AG04449 (cell line): ENCODE measurements around the gene BEST2.

ENCODE experiments used
- CTCF ChIA-PET: fragments of 350-600 bp; formaldehyde crosslinking; extraction: SDS; loops from one replicate; lab custom pipeline; 2021; ENCODE audit warnings: antibody characterized with exemption; lab: Yijun Ruan, JAX
- POLR2A ChIA-PET: fragments of 400-600, 350-600 bp; formaldehyde crosslinking; extraction: SDS; loops from one replicate; lab custom pipeline; 2020; ENCODE audit warnings: antibody characterized with exemption, inconsistent platforms; lab: Yijun Ruan, JAX
- DNase-seq: peaks from one replicate; pipeline ENCODE4 v3.0.0-alpha.2; 2010; ENCODE audit warnings: low read depth, low spot score
- H3K4me3 ChIP-seq: 2 replicates; pipeline ENCODE4 v1.5.1; 2011; ENCODE audit warnings: low read depth, mild to moderate bottlenecking, control low read depth, low read length
- TF ChIP-seq, protein P1 (sequence below): IDR thresholded peaks from one replicate; pipeline ENCODE4 v1.5.1; 2011; ENCODE audit warnings: mild to moderate bottlenecking, moderate library complexity, low read length, control low read depth, inconsistent platforms; ENCODE audit not compliant: insufficient read depth; ENCODE audit errors: missing control alignments

Gene BEST2

GRCh38 chr19:12785431-12786031 lies 33.9 kb downstream of the BEST2 start:
- H3K4me3 ChIP-seq: no peak overlapping the region
- ChIA-PET CTCF (interaction anchor here (0.7 to 4.7 kb wide), 4 partner anchors 8 to 25 kb away, joined by 3 to 58 read pairs (median 8); no protein-coding TSS in a partner anchor), POLR2A (no interaction called here)
- DNase-seq: no peak
- TF ChIP-seq, protein P1, sequence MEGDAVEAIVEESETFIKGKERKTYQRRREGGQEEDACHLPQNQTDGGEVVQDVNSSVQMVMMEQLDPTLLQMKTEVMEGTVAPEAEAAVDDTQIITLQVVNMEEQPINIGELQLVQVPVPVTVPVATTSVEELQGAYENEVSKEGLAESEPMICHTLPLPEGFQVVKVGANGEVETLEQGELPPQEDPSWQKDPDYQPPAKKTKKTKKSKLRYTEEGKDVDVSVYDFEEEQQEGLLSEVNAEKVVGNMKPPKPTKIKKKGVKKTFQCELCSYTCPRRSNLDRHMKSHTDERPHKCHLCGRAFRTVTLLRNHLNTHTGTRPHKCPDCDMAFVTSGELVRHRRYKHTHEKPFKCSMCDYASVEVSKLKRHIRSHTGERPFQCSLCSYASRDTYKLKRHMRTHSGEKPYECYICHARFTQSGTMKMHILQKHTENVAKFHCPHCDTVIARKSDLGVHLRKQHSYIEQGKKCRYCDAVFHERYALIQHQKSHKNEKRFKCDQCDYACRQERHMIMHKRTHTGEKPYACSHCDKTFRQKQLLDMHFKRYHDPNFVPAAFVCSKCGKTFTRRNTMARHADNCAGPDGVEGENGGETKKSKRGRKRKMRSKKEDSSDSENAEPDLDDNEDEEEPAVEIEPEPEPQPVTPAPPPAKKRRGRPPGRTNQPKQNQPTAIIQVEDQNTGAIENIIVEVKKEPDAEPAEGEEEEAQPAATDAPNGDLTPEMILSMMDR: no peak

GRCh38 chr19:12786141-12786870 lies 34.7 kb downstream of the BEST2 start:
- POLR2A ChIA-PET: no interaction called here

DNA sequence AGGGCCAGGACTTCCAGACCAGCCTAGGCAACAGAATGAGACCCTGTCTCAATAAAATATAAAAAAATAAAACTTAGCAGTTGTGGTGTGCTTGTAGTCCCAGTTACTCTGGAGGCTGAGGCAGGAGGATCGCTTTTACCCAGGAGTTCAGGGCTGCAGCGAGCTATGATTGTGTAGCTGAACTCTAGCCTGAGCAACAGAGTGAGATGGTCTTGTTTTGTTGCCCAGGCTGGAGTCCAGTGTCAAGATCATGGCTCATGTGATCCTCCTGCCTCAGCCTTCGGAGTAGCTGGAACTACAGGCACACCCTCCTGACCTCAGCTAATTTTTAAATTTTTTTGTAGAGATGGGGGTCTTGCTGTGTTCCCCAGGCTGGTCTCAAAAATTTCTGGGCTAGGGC lies 35.4 kb downstream of the BEST2 start:
- TF ChIP-seq, protein P1: no peak
- no peak overlapping the region for H3K4me3 ChIP-seq
- ChIA-PET CTCF (interaction anchor here (2.4 to 4.7 kb wide), 4 partner anchors 9 to 26 kb away, joined by 12 to 58 read pairs (median 24); no protein-coding TSS in a partner anchor), POLR2A (no interaction called here)
- DNase-seq: no peak

More at GRCh38 chr19:12786141-12786870, 34.7 kb downstream of the BEST2 start:
- CTCF ChIA-PET: interaction anchor here (0.9 to 4.7 kb wide), 4 partner anchors 9 to 25 kb away, joined by 3 to 58 read pairs (median 22); no protein-coding TSS in a partner anchor
- no peak for DNase-seq
- TF ChIP-seq, protein P1: no peak
- H3K4me3 ChIP-seq: no peak overlapping the region

DNA sequence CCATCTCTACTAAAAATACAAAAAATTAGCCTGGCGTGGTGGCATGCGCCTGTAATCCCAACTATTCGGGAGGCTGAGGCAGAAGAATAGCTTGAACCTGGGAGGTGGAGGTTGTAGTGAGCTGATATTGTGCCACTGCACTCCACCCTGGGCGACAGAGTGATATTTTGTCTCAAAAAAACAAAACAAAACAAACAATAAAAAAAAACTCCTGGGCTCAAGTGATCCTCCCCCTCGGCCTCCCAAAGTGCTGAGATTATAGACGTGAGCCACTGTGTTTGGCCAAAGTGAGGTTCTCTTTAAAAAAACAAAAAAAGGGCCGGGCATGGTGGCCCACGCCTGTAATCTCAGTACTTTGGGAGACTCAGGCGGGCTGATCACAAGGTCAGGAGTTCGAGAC lies 35.9 kb downstream of the BEST2 start:
- DNase-seq: no peak
- POLR2A ChIA-PET: no interaction called here
- TF ChIP-seq, protein P1: no peak
- CTCF ChIA-PET: interaction anchor here (2.4 to 4.7 kb wide), 4 partner anchors 9 to 26 kb away, joined by 12 to 58 read pairs (median 24); no protein-coding TSS in a partner anchor
- no peak overlapping the region for H3K4me3 ChIP-seq

DNA sequence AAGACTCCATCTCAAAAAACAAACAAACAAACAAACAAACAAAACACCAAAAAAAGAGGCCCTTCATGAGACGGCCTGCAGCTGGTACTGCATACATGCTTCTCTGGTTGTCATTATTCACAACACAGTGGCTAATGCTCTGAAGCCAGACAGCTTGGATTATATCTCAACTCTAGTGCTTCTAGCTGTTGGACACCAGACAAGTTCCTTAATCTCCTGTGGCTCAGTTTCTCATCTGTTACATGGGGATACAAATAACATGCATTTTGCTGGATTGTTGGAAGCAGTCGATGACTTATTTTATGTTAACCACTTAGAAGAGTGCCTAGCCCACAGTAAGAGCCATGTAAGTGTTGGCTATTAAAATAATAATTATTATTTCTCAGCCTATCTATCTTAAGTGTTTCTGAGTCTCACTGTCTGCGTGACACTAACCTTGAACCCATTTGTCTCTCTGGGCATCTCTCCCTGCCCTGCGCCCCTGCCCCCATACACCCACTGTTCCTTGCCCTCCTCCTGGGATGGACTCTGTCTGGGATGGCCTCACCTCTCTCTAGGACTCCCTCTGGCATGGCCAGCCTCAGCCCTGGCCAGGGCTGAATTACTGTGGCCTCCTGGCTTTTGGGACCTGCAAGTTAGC lies 36.6 kb downstream of the BEST2 start:
- CTCF ChIA-PET: interaction anchor here (0.9 to 4.7 kb wide), 8 partner anchors 9 to 59 kb away, joined by 3 to 58 read pairs (median 11); no protein-coding TSS in a partner anchor
- DNase-seq: no peak
- H3K4me3 ChIP-seq: no peak overlapping the region; the same call in 1 of the 2 replicates
- TF ChIP-seq, protein P1: no peak
- POLR2A ChIA-PET: interaction anchor here (0.8 to 1.4 kb wide), 5 partner anchors 9 to 365 kb away, joined by 3 to 5 read pairs (median 3); partner anchors contain the start of gene FARSA
